Skeletal muscle cell (primary cell): ENCODE data around the gene NAV2.
"Not testable (repeated sequence)": the region's sequence is repeated elsewhere in the genome, so short reads cannot be mapped to it uniquely, and the experiment has no call there.

Source experiments
- DNase-seq: peaks from one replicate; pipeline ENCODE4 v3.0.0-alpha.2; 2010; ENCODE audit warnings: low read depth
- H3K4me3 ChIP-seq: 2 replicates; pipeline ENCODE4 v1.5.1; 2011; ENCODE audit warnings: low read depth, mild to moderate bottlenecking, control low read depth, low read length, moderate library complexity

Gene NAV2

GRCh38 chr11:20125927-20126326 lies 413.3 kb downstream of the NAV2 start:
- no peak overlapping the region for H3K4me3 ChIP-seq
- no peak for DNase-seq

GRCh38 chr11:20126724-20127123 lies 414.1 kb downstream of the NAV2 start:
- no peak for DNase-seq
- H3K4me3 ChIP-seq, result no peak overlapping the region

GRCh38 chr11:20127671-20128527 lies 415.3 kb downstream of the NAV2 start:
- DNase-seq, result no peak
- no peak overlapping the region for H3K4me3 ChIP-seq

GRCh38 chr11:20128528-20128825 lies 415.8 kb downstream of the NAV2 start:
- not testable (repeated sequence) for H3K4me3 ChIP-seq, DNase-seq

- DNase-seq, result no peak
- no peak overlapping the region for H3K4me3 ChIP-seq
Measured at GRCh38 chr11:20129665-20130064, 417.0 kb downstream of the NAV2 start.

GRCh38 chr11:20131788-20132666 lies 419.4 kb downstream of the NAV2 start:
- peak overlapping the region; percentile 43 for H3K4me3 ChIP-seq
- DNase-seq, result no peak

GRCh38 chr11:20132667-20133039 lies 420.0 kb downstream of the NAV2 start:
- DNase-seq, result no peak
- H3K4me3 ChIP-seq, result no peak overlapping the region

- no peak for DNase-seq
- no peak overlapping the region for H3K4me3 ChIP-seq
Measured at GRCh38 chr11:20134991-20135736, 422.5 kb downstream of the NAV2 start.

GRCh38 chr11:20137637-20138036 lies 425.0 kb downstream of the NAV2 start:
- no peak overlapping the region for H3K4me3 ChIP-seq
- DNase-seq, result no peak

- no peak overlapping the region for H3K4me3 ChIP-seq
- no peak for DNase-seq
Measured at GRCh38 chr11:20138707-20139106, 426.1 kb downstream of the NAV2 start.

- peak; percentile 25 for DNase-seq
Measured at GRCh38 chr11:20154381-20154780, 441.7 kb downstream of the NAV2 start.

GRCh38 chr11:20155683-20156279 lies 443.1 kb downstream of the NAV2 start:
- no peak overlapping the region for H3K4me3 ChIP-seq
- no peak for DNase-seq

More at GRCh38 chr11:20154381-20154780, 441.7 kb downstream of the NAV2 start:
- no peak overlapping the region for H3K4me3 ChIP-seq

GRCh38 chr11:20156280-20156875 lies 443.7 kb downstream of the NAV2 start:
- no peak overlapping the region for H3K4me3 ChIP-seq
- no peak for DNase-seq

GRCh38 chr11:20156876-20157613 lies 444.4 kb downstream of the NAV2 start:
- no peak for DNase-seq
- H3K4me3 ChIP-seq, result no peak overlapping the region

GRCh38 chr11:20157728-20158127 lies 445.1 kb downstream of the NAV2 start:
- DNase-seq, result no peak
- H3K4me3 ChIP-seq, result no peak overlapping the region

GRCh38 chr11:20158597-20159257 lies 446.1 kb downstream of the NAV2 start:
- no peak overlapping the region for H3K4me3 ChIP-seq
- DNase-seq, result peak; percentile 19

- H3K4me3 ChIP-seq, result no peak overlapping the region
- no peak for DNase-seq
Measured at GRCh38 chr11:20159466-20160381, 447.1 kb downstream of the NAV2 start.
